A549 (cell line): ENCODE results near the gene ZNF182.
"Not testable (repeated sequence)": the region's sequence is repeated elsewhere in the genome, so short reads cannot be mapped to it uniquely, and the experiment has no call there.

ENCODE experiments used
- EHMT2 ChIP-seq: fragments of 200-600 bp; sonication (generic); IDR thresholded peaks from 2 replicates; pipeline ENCODE4 v1.6.1; 2016; ENCODE audit warnings: antibody characterized with exemption, low read depth, mild to moderate bottlenecking, moderate library complexity
- EP300 ChIP-seq, 2 experiments: fragments of >200 bp; sonication (Bioruptor Twin); formaldehyde crosslinking; IDR thresholded peaks; 2 replicates in 1 of 2; 3 replicates in 1 of 2; pipeline ENCODE4 v1.6.1; 2016 to 2017
- ESRRA ChIP-seq: fragments of 150-350 bp; IDR thresholded peaks from 2 replicates; pipeline ENCODE4 v1.6.1; 2014; ENCODE audit warnings: mild to moderate bottlenecking, low read length, borderline replicate concordance
- MAFK ChIP-seq: fragments of 450-650 bp; IDR thresholded peaks from 2 replicates; pipeline ENCODE4 v1.6.1; 2014; ENCODE audit not compliant: partially characterized antibody
- NR3C1 ChIP-seq: fragments of >200 bp; sonication (Bioruptor Twin); formaldehyde crosslinking; IDR thresholded peaks from 3 replicates; pipeline ENCODE4 v1.6.1; 2017
- POLR2A ChIP-seq: IDR thresholded peaks from 2 replicates; pipeline ENCODE4 v1.6.1; 2012; ENCODE audit warnings: mild to moderate bottlenecking, low read length
- RARB ChIP-seq: fragments of 250-450 bp; sonication (Bioruptor Pico); IDR thresholded peaks from 2 replicates; pipeline ENCODE4 v1.8.0; 2021; ENCODE audit warnings: mild to moderate bottlenecking, moderate library complexity
- TP53 ChIP-seq: fragments of 250-450 bp; sonication (Bioruptor Pico); IDR thresholded peaks from 2 replicates; pipeline ENCODE4 v1.5.0; 2021; ENCODE audit warnings: mild to moderate bottlenecking, moderate library complexity
- ZFP36 ChIP-seq: fragments of 450-650 bp; IDR thresholded peaks from 2 replicates; pipeline ENCODE4 v1.6.1; 2014; ENCODE audit warnings: borderline replicate concordance; ENCODE audit not compliant: partially characterized antibody
- TF ChIP-seq, protein P1 (sequence below): fragments of >200 bp; sonication (Bioruptor Twin); formaldehyde crosslinking; IDR thresholded peaks from 3 replicates; pipeline ENCODE4 v1.5.1; 2016
- TF ChIP-seq, protein P2 (sequence below): fragments of >200 bp; sonication (Bioruptor Twin); formaldehyde crosslinking; IDR thresholded peaks from 2 replicates; pipeline ENCODE4 v1.6.1; 2016
- TF ChIP-seq, protein P3 (sequence below): fragments of 250-450 bp; sonication (Bioruptor Pico); IDR thresholded peaks from 2 replicates; pipeline ENCODE4 v1.5.0; 2020; ENCODE audit warnings: low read depth, mild to moderate bottlenecking, moderate library complexity
- TF ChIP-seq, protein P4 (sequence below): fragments of 200-600 bp; sonication (generic); IDR thresholded peaks from 2 replicates; pipeline ENCODE4 v1.6.1; 2016; ENCODE audit warnings: antibody characterized with exemption, mild to moderate bottlenecking, moderate library complexity

DNA sequence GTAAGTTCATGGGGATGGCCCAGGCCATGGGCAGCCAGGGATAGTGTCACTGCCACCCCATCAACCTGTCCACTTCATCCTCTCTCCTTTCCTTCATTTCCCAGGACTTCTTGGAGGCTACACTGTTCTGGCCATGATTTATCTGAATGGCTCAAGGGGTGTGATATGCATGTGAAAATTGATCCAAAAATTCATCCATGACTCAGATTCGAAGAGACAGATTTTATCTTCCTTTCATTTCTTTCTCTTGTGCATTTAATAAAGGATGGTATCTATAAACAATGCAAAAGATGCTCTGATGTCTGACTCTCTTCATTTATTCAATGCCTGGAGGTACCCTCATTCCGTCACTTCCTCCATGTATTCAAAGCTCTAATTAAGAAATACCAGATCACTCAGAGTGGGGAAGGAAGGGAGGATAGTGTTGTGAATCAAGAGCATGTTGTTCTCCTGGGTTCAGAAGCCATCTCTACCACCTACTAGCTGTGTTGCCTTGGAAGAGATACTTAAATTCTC, 5.7 kb upstream of the ZNF182 start:
- not testable (repeated sequence) for TF ChIP-seq NR3C1; POLR2A; ESRRA; EP300 (IDR thresholded peaks at IDR 0.05); MAFK; EHMT2; ZFP36; RARB; TP53 (CRISPR knock-in tag)
- TF ChIP-seq, protein P1, sequence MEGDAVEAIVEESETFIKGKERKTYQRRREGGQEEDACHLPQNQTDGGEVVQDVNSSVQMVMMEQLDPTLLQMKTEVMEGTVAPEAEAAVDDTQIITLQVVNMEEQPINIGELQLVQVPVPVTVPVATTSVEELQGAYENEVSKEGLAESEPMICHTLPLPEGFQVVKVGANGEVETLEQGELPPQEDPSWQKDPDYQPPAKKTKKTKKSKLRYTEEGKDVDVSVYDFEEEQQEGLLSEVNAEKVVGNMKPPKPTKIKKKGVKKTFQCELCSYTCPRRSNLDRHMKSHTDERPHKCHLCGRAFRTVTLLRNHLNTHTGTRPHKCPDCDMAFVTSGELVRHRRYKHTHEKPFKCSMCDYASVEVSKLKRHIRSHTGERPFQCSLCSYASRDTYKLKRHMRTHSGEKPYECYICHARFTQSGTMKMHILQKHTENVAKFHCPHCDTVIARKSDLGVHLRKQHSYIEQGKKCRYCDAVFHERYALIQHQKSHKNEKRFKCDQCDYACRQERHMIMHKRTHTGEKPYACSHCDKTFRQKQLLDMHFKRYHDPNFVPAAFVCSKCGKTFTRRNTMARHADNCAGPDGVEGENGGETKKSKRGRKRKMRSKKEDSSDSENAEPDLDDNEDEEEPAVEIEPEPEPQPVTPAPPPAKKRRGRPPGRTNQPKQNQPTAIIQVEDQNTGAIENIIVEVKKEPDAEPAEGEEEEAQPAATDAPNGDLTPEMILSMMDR = not testable (repeated sequence)
- TF ChIP-seq, protein P2, sequence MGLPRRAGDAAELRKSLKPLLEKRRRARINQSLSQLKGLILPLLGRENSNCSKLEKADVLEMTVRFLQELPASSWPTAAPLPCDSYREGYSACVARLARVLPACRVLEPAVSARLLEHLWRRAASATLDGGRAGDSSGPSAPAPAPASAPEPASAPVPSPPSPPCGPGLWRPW = not testable (repeated sequence)
- TF ChIP-seq, protein P3, sequence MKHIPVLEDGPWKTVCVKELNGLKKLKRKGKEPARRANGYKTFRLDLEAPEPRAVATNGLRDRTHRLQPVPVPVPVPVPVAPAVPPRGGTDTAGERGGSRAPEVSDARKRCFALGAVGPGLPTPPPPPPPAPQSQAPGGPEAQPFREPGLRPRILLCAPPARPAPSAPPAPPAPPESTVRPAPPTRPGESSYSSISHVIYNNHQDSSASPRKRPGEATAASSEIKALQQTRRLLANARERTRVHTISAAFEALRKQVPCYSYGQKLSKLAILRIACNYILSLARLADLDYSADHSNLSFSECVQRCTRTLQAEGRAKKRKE (CRISPR knock-in tag) = not testable (repeated sequence)
- TF ChIP-seq, protein P4, sequence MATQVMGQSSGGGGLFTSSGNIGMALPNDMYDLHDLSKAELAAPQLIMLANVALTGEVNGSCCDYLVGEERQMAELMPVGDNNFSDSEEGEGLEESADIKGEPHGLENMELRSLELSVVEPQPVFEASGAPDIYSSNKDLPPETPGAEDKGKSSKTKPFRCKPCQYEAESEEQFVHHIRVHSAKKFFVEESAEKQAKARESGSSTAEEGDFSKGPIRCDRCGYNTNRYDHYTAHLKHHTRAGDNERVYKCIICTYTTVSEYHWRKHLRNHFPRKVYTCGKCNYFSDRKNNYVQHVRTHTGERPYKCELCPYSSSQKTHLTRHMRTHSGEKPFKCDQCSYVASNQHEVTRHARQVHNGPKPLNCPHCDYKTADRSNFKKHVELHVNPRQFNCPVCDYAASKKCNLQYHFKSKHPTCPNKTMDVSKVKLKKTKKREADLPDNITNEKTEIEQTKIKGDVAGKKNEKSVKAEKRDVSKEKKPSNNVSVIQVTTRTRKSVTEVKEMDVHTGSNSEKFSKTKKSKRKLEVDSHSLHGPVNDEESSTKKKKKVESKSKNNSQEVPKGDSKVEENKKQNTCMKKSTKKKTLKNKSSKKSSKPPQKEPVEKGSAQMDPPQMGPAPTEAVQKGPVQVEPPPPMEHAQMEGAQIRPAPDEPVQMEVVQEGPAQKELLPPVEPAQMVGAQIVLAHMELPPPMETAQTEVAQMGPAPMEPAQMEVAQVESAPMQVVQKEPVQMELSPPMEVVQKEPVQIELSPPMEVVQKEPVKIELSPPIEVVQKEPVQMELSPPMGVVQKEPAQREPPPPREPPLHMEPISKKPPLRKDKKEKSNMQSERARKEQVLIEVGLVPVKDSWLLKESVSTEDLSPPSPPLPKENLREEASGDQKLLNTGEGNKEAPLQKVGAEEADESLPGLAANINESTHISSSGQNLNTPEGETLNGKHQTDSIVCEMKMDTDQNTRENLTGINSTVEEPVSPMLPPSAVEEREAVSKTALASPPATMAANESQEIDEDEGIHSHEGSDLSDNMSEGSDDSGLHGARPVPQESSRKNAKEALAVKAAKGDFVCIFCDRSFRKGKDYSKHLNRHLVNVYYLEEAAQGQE = not testable (repeated sequence)
